NCI-H748 (cell line): Measurements from ENCODE around the gene ALDOA.

Experiments used
- DNase-seq: peaks from one replicate; lab custom pipeline; 2025; ENCODE audit not compliant: unreplicated experiment; lab: John Stamatoyannopoulos, UW

The ALDOA gene

DNA sequence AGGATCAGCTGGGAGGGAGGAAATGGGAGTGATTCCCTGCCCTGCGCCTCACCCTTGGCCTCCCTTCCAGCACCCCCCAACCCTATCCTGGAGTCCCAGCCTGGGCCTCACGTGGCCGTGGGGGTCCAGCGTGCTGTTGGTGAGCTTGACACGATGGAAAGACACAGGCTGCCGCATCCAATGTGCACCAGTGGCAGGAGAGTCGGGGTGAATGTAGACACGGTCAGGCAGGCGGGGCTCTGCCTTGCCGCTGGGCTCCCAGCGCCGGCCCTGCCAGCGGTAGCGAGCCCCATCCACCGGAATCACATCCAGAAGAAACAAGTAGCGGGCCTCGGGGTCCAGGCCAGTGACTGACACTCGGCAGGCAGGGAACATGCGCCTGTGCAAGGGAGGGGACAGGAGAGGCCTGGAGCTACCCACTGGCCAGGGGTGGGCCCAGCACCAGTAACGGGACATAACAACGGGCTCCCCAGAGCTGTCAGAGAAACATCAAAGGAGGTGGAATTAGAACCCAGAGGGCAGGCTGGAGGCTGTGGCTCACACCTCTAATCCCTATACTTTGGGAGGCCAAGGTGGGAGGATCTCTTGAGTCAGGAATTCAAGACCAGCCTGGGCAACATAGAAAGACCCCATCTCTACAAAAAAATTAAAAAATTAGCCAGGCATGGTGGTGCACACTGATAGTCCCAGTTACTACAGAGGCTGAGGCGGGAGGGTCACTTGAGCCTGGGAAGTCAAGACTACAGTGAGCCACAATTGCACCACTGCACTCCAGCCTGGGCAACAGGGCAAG is 23.5 kb downstream of the ALDOA start:
- no peak for DNase-seq

DNA sequence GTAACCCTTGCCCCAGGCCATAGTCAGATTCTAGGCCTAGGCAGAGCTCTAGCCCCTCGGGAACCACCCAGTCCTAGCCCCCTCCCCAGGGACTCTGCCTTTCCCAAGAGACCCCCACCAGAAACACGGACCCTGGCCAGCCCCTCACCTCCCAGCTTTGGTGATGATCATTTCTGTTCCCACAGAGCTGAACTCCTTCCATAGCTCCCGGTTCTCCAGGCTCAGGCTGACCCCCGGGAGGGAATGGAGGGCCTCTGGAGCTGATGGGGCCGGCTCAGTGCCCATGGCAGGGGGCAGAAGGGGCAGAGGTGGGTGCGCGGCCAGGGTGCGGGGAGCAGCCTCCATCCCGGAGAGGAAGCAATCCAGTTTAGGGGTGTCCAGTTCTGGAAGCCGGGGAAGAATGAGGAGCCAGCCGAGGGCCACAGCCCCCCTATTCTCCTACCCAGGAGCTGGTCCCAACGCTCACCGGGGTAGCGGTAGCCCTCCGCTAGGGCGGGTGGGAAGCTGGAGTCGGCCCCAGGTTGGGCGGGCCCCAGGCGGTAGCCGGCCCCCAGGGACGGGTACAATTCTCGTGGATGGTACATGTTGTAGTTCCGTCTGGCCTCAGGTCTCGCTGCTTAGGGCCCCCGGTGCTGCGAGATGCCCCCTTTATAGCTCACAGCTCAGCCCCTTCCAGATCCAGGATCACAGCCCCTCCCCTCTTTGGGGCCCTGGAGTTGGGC is 25.2 kb downstream of the ALDOA start:
- DNase-seq: no peak

DNA sequence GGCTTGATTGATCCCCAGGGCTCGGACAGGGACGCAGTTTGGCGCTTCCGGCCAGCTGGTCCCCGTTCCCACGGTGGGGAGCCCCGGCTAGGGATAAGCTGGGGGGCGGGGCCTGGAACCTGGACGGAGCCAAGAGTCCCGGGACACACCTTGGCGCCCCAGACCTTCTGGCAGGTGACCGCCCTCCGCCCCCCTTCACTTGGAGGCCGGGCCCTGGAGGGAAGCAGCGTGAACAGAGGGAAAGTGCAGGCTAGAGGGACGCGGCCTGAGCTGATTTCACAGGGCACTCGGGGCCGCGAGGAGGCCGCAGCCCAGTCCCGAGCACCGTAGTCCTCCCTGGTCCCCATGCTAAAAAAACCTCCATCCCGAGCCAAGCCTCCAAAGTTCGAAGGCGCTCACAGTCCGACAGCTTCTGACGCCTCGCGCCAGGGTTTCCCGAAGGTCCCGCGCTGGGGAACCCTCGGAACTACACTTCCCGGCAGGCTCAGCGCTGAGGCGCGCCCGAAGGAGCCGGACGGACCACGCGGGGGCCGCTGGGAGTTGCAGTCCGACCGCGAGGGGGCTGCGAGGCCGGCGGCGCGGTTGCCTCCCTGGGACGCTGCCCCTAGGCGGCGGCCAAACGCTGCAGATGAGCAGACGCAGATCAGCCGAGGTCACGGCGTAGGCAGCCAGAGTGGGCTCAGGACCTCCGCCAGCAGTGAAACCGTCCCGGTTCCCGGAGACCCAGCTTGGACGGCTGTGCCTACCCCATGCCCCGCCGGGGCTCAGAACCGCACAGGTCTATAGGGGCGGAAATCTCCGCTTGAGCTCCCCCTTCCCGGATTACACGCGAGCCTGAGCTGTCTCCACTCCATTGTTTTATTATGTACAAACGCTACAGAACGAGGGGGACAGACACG is 26.2 kb downstream of the ALDOA start, which contains the start of gene TBX6:
Gene TBX6, minus strand, starts transcription at position 451 of the 899 bp plus-strand sequence. CDS start 731 bp downstream, outside the sequence.
- DNase-seq: peak; percentile 88

DNA sequence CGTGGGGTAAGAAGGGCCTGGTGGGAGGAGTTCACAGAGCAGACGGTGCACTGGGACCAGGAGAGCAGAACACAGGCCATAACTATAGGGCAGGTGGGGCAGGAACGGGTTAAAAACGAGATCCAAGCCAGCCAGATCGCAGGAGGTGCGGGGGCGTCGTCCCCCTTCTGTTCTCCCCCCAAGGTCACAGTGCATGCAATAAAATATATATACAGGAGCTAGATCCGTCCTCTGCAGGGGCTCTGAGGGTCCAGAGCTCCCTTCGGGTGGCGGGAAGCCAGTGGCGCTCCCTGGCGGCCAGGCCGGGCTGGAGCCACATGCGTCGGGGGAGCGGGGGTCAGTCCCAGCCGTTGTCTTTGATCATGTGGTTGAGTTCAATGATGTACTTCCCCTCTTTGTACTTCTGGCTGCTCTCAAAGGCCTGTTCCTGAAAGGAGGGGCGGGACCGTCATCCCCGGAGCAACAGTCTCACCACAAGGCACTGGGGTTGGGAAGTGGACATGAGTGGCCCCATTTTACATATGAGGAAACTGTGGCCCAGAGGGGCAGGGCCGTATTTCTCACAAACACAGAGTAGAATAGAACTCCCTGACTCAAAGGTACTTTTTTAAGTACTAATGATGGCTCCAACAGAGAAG is 26.9 kb downstream of the ALDOA start:
- DNase-seq: peak; percentile 61

DNA sequence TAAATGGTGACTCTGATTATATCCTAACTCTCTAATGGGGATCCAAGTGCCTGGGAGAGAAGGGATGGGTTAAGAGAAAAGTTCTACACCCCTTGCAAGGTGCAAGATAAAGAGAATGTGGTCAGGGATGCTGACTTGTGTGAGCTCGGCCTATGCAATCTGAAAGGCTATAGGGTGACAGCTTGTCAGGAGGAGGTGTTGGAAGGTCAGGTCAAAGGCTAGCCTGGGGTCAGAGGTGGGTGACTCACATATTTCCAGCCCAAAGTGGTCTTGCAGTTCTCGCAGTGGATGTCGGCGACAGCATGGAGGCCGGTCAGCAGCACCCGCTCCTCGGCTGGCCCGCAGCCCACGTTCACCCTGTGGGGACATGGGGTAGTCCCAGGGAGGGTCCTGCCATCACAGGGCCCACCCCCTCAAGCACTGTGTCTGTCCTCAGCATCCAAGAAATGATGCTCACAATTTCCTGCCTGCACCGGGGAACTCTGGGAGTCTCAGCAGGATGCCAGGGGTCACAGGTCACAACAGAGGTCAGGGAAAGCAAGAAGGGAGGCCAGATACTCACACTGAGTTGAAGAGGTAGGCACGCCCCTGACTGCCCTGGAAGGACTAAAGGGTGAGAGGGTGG is 29.1 kb downstream of the ALDOA start:
- no peak for DNase-seq

DNA sequence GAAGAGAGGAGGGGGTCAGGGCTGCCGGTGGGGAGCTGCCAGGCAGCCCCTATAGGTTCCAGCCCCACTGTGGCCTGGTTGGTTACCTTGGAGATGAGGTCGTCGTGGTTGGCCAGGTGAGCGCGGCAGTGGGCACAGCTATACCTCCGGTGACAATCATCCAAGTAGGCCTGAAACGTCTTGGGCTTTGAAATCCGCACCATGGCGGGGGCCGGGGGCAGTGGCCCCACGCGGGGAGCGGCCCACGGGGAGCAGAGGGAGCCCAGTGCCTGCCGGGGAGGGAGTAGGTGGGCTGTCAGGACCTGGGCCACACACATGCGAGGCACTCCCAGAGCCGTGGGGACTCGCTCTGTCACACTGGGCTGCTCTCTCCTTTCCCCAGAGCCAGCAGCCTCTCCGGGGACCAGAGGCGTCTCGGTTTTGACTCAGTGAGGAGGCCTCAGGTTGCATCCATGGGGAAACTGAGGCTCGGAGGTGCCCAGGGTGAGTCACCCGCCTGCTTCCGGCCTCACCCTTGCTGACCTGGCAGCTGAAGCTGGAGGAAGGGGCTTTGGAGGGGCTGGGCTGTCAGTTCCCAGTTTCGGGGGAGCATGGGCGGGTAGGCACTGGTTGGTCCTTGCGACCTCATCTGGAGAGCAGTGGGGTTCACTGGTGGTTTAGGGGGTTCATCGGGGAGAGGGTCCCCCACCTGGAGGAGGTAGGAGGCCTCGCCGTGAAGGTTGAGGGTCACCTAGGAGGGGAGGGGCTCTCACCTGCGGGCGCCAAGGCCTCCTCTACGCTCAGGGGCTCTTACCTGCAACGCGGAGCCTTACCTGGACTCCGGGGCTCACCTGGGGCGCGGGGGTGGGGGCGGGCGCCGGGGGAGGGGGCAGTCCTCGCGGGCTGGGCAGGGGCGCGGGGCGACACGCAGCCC is 29.9 kb downstream of the ALDOA start:
- DNase-seq: no peak

DNA sequence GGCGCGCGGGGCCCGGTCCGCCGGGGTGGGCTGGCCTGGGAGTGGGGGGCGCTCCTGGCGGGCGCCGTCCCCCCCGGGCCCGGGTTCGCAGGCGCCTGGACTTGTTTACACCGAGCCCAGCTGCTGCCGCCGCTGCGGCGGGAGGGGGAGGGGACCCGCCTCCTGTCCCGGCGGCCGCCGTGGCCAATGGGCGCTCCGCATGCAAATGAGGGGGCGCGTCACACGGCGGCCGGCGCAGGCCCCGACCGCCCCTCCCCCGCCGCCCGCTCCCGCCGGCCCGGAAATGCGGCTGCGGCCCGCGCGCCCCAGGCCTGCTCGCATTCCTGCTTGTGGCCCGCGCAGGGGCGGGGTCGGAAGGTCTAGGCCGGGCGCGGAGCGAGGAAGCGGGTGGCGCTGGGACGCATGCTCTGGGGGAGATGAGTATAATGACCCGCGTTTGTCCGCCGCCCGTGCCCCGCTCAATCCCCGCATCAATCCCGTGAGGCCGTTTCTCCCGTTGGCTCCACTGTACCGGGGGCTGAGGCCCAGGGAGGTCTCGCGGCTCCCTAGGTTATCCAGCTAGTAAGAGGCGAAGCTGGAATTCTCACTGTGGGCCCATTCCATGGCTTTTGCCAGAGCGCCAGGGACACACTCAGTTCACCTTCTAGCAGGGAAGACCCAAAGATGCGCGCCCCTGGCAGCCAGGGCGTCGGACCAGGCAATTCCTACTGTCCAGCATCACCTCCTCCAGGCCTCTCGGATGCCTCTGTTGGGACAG is 30.7 kb downstream of the ALDOA start, which contains the start of gene YPEL3:
Gene YPEL3, minus strand, starts transcription at position 109 of the 757 bp plus-strand sequence. CDS start 731 bp downstream, outside the sequence.
- DNase-seq: peak; percentile 87

DNA sequence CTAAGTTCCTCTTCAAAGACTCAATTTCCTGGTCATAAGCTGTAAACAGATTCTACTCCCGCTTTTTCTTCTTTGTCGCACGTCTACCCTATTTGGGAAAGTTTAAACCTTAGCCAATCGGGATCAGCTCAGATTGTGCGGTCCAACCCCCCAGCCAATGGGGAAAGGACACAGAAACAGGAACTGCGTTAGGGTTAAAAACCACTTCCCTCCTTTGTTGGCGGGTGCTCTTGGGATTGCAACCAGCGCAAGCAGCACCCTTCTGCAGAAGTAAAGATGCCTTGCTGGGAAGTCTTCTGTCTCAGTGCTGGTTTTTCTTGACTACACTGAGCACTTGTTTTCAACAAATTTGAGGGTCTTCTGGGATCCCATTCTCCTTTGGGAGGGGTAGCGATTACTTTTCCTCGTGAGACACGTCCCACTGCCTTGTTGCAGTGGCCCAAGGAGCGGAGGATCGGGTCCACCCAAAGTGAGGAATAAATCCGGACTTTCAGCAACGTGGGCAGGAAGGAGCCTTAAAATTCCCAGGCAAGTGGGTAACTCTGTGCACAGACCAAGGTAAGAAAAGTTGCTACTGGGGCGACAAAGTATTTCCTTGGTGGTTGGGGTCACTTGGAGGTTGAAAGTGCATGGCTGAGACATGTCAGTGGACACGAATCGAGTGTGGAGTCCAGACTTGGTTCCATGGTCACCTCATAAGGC is 31.5 kb downstream of the ALDOA start:
- no peak for DNase-seq

DNA sequence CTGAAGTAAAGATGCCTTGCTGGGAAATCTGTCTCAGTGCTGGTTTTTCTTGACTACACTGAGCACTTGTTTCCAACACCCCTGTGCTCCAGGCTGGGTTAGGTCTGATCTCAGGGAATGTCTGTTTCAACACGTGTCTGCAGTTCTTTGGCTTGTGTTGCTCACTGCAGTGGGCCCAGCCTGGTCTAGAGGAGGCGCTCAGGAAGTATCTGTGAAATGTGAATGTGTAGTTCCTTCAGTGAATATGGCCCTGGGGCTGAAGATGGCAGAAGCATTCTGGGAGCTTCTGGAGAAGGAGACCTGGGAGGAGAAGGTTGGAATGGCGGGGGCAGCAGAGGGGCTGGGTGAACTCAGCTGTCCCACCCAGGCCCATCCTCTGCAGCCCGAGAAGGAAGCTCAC is 38.5 kb downstream of the ALDOA start:
- DNase-seq: no peak

DNA sequence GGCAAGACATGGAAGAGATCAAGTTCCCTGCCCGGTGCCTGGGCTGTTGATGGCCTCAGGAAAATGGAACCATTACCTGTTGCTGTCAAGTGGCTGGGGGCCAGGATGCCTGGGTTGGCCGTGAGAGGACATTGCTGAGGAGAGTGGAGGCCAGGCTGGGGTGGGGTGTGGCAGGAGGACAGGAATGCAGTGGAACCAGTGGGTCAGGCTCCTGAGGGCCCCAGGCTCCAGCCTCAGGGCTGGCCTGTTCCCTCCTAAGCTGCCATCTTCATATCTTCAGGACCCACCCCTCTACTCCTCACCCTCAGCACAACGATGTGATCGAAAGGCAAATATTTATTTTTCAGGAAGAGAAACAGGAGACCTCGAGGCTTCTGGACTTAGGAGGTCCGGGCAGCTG is 38.9 kb downstream of the ALDOA start:
- no peak for DNase-seq

DNA sequence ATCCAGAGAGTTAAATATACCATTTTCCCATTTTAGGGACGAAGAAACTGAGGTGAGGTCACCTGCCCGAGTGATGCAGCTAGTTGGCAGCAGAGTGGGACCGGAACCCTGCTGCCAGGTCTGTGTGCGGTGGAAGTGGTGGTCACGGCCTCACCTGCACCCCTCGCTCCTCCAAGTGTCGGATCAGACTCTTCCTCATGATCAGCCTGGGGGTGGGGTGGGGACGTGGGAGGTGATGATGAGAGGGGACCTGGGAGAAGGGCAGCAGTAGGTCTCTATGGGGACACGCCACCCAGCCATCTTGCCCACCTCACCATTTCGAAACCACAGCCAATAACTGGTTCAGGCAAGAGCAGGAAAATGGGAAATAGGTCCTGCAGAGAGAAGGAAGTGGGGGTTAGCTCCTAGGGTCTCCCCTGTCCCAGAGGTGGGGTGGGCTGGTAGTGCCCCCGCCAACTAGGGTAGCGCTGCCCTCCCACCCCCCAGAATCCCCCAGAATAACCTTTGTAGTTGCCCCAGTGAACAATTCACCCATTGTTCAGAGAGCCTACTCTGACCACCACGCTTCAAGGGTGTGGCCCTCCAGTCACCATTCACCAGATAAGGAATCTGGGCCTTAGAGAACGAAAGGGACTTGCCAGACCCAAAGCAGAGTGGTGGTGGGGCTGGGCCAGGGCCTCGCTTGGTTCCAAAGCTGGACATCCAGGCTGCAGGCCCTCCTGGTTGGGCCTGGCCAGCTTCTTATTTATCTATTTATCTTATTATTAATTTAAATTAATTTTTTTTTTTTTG is 42.7 kb downstream of the ALDOA start:
- DNase-seq: no peak

DNA sequence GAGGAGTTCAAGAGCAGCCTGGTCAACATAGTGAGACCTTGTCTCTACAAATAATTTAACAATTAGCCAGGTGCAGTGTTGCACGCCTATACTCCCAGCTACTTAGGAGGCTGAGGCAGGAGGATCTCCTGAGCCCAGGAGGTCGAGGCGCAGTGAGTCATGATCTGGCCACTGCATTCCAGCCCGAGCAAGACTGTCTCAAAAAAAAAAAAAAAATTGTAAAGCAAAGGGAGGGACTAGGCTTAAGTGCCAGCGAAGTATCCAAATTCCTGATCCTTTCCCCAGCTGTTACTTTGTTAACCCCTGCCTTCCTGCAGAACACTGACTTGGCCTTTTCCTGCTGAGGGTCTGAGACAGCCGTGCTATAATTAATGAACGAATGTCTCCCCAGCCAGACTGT is 45.1 kb downstream of the ALDOA start:
- no peak for DNase-seq

DNA sequence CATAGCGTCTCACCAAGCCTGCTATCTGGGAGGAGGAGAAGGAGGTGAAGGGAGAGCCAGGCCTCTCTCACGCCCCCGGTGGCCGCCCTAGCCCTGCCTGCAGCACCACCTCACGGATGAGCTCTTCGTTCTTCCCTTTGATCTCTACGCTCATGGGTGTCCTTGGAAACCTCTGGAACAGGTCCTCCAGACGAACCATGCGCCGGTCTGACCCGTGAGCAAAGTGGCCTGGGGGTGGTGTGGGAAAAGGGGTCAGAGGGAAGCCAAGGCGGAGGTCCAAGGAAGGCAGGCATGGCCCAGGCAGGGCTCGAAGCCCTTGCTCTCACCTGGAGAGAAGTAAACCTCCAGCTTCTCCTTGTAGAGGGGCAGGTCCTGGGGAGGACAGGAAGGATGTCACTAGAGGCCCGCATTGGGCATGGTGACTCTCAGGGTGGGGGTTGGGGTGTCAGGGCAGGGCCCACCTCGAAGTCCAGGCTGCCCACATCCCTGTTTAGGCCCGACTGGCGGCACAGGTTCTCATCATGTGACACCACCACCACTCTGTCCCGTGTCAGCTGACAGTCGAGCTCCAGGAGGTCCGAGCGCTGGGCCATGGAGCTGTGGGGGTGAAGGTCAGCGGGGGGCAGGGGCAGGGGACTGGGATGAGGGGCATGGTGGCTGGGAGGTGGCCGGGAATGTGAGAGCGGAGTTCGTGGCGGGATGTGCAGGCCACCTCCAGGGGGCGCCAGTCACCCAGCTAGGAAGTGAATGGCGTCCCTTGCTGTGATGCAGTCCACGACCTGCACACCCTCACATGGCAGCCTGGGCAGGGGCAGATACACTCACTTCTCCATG is 46.9 kb downstream of the ALDOA start:
- peak; percentile 30 for DNase-seq

DNA sequence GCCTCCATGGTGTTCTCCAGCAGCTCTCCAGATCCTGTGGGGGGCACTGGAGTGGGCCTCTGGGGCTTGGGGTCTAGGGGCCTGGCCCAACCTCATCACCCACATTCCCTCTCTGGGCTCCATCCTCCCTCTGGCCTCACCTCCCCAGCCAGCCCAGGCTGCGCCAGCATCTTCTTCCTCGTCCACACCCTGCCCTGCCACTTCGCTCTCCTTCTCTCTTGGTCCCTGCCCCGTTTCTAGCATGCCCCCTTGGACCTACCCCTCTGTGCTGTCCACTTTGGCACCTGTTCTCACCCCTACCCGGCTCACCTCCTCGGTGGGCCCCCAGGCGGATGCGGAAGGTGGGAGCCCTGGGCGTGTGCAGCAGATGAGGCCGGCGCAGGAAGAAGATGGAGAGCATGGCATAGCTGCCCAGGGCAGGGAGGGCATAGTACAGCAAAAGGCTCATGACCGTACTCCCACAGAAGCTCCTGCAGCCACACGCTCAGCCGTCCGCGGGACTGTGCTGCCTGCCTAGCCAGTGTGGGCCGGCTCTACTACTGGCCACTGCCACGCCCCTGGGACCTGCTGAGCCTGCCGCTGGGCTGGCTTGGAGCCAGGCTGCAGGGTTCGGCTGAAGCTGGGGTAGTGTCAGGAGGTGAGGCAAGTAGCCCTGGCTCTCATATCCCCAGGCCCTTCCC is 47.6 kb downstream of the ALDOA start, which contains the start of gene GDPD3:
Gene GDPD3, minus strand, starts transcription at position 507 of the 680 bp plus-strand sequence. Its CDS starts 59 bp downstream, at position 448.
- DNase-seq: no peak

DNA sequence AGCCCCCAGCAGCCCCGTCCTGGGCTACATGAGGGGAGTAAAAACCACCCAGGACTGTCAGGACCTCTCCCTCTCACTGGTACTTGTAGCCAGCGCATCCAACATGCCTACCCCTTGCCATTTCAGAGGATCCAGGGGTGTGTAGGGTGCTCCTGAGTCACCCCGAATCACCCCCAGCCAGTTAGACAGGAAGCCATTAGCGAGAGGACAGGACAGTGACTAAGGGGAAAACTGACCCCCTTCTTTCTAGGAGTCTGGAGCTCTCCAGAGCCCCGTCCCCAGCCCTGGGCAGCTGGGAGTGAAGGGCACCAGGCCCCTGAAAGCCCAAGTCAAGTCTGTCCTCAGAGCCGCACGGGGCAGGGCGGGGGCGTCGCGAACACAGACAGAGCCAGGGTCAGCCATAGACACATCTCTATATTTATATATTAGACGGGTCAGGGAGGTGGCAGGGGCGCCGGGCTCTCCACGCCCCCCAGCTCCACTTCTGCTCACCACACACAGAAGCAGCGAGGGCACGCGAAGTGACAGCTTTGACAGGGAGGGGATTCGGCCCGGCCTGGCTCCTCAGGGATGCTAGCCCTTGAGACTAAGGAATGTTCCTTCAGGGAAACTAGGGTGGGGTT is 48.3 kb downstream of the ALDOA start:
- DNase-seq: no peak
